ENCODE data around the gene SCUBE1. TPM values are rescaled to one million over a fixed set of nuclear protein-coding genes. Genes with fewer than 3 reads are reported as not detected.

Gene SCUBE1
- total RNA-seq, 1 donor from 2014 or later: 0.14 TPM

- H3K4me3 ChIP-seq: no peak overlapping the region
- no peaks in the 10 kb centered on the region for H3K27me3 ChIP-seq (ENCODE audit: low read depth)
- no peak overlapping the region for H3K27ac ChIP-seq (replicated peaks)
- intact Hi-C loops (cut with micrococcal nuclease): no loop called here
- no peak for TF ChIP-seq CTCF (IDR thresholded peaks at IDR 0.05; ENCODE audit: borderline replicate concordance)
- H3K4me1 ChIP-seq: peaks cover 29% of the 10 kb centered on the region
- DNase-seq: no peak
- H3K9me3 ChIP-seq (replicated peaks): no peaks in the 10 kb centered on the region
- H3K36me3 ChIP-seq: no peaks in the 10 kb centered on the region
Measured at GRCh38 chr22:43308060-43308830, 34.9 kb downstream of the SCUBE1 start.

GRCh38 chr22:43305806-43306205, 37.4 kb downstream of the SCUBE1 start:
- no peak overlapping the region for H3K4me3 ChIP-seq
- peaks cover 7% of the 10 kb centered on the region for H3K27me3 ChIP-seq (ENCODE audit: low read depth)
- H3K36me3 ChIP-seq: no peaks in the 10 kb centered on the region
- H3K27ac ChIP-seq (replicated peaks): peak overlapping the region; percentile 64
- DNase-seq: peak; percentile 71
- no peak for TF ChIP-seq CTCF (IDR thresholded peaks at IDR 0.05; ENCODE audit: borderline replicate concordance)
- H3K9me3 ChIP-seq (replicated peaks): no peaks in the 10 kb centered on the region
- intact Hi-C loops (cut with micrococcal nuclease): no loop called here
- peaks cover 19% of the 10 kb centered on the region for H3K4me1 ChIP-seq

GRCh38 chr22:43304831-43305590, 38.2 kb downstream of the SCUBE1 start:
- DNase-seq: no peak
- H3K4me3 ChIP-seq: no peak overlapping the region
- TF ChIP-seq CTCF (IDR thresholded peaks at IDR 0.05; ENCODE audit: borderline replicate concordance): no peak
- H3K27me3 ChIP-seq (ENCODE audit: low read depth): peaks cover 7% of the 10 kb centered on the region
- no peaks in the 10 kb centered on the region for H3K36me3 ChIP-seq
- H3K9me3 ChIP-seq (replicated peaks): no peaks in the 10 kb centered on the region
- H3K4me1 ChIP-seq: peaks cover 19% of the 10 kb centered on the region
- intact Hi-C loops (cut with micrococcal nuclease): no loop called here
- H3K27ac ChIP-seq (replicated peaks): peak overlapping the region; percentile 64

GRCh38 chr22:43303751-43304150, 39.4 kb downstream of the SCUBE1 start:
- Histone ChIP-seq H3K4me3 (no peak overlapping the region), H3K9me3 (replicated peaks) (no peaks in the 10 kb centered on the region), H3K27ac (replicated peaks) (no peak overlapping the region), H3K27me3 (ENCODE audit: low read depth) (peaks cover 7% of the 10 kb centered on the region), H3K36me3 (no peaks in the 10 kb centered on the region), H3K4me1 (peaks cover 19% of the 10 kb centered on the region)
- DNase-seq: no peak
- TF ChIP-seq CTCF (IDR thresholded peaks at IDR 0.05; ENCODE audit: borderline replicate concordance): no peak
- intact Hi-C loops (cut with micrococcal nuclease): no loop called here

- Histone ChIP-seq H3K27me3 (ENCODE audit: low read depth) (peaks cover 7% of the 10 kb centered on the region), H3K9me3 (replicated peaks) (no peaks in the 10 kb centered on the region), H3K4me3 (no peak overlapping the region), H3K36me3 (no peaks in the 10 kb centered on the region), H3K27ac (replicated peaks) (no peak overlapping the region), H3K4me1 (peaks cover 23% of the 10 kb centered on the region)
- TF ChIP-seq CTCF (IDR thresholded peaks at IDR 0.05; ENCODE audit: borderline replicate concordance): no peak
- DNase-seq: no peak
- intact Hi-C loops (cut with micrococcal nuclease): no loop called here
Measured at GRCh38 chr22:43303166-43303565, 40.0 kb downstream of the SCUBE1 start.
